Measurements from ENCODE around the gene CTNNA3.

- TF ChIP-seq, protein P1, sequence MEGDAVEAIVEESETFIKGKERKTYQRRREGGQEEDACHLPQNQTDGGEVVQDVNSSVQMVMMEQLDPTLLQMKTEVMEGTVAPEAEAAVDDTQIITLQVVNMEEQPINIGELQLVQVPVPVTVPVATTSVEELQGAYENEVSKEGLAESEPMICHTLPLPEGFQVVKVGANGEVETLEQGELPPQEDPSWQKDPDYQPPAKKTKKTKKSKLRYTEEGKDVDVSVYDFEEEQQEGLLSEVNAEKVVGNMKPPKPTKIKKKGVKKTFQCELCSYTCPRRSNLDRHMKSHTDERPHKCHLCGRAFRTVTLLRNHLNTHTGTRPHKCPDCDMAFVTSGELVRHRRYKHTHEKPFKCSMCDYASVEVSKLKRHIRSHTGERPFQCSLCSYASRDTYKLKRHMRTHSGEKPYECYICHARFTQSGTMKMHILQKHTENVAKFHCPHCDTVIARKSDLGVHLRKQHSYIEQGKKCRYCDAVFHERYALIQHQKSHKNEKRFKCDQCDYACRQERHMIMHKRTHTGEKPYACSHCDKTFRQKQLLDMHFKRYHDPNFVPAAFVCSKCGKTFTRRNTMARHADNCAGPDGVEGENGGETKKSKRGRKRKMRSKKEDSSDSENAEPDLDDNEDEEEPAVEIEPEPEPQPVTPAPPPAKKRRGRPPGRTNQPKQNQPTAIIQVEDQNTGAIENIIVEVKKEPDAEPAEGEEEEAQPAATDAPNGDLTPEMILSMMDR (IDR thresholded peaks at IDR 0.05): no peak
- TF ChIP-seq POLR2A (IDR thresholded peaks at IDR 0.05): no peak
These were observed 1145.6 kb downstream of the CTNNA3 start for GRCh38 chr10:66550351-66550750.

All from right lobe of liver (tissue), 4 donors.